Lung microvascular endothelial cell (primary cell): ENCODE results near the gene YDJC. TPM values are rescaled to one million over a fixed set of nuclear protein-coding genes. Genes with fewer than 3 reads are reported as not detected.
"Not testable (repeated sequence)": the region's sequence is repeated elsewhere in the genome, so short reads cannot be mapped to it uniquely, and the experiment has no call there.

ENCODE experiments used
- DNase-seq, 2 donors: peaks; one replicate each; pipeline versions ENCODE4 v3.0.0 to v3.0.0-alpha.2; 2010; ENCODE audit warnings: low read depth in 2 of 2
- total RNA-seq: library from RNA; depleted of rRNA; stranded (reverse); fragments of >200 nt; gene quantifications from 2 replicates; pipeline ENCODE4 v1.2.1, GENCODE V29; 2014

The YDJC gene
- total RNA-seq, 1 donor from 2014 or later: 10.5 TPM

DNA sequence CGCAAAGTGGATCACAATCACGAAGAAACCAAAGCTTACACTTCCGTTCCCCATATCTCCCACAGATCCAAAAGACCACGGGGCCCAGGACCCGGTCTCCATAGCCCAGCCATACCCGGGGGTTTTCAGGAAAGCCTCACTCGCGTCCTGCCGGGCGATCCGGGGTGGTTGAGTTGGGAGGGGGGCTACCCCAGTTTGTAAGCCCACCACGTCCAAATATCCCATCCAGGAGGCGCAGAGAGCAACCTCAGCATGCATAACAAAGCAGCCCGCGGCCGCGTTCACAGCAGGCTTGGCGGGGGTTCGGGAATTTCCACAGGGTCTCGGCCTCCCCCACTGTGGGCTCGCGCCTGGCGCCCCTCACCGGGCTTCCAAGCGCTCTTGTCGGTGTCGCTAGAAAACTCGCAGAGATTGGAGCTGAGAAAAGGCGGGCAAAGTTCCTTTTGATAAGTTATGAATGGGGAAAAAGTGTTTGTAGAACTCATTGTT, 21.7 kb upstream of the YDJC start:
- DNase-seq: no peak

DNA sequence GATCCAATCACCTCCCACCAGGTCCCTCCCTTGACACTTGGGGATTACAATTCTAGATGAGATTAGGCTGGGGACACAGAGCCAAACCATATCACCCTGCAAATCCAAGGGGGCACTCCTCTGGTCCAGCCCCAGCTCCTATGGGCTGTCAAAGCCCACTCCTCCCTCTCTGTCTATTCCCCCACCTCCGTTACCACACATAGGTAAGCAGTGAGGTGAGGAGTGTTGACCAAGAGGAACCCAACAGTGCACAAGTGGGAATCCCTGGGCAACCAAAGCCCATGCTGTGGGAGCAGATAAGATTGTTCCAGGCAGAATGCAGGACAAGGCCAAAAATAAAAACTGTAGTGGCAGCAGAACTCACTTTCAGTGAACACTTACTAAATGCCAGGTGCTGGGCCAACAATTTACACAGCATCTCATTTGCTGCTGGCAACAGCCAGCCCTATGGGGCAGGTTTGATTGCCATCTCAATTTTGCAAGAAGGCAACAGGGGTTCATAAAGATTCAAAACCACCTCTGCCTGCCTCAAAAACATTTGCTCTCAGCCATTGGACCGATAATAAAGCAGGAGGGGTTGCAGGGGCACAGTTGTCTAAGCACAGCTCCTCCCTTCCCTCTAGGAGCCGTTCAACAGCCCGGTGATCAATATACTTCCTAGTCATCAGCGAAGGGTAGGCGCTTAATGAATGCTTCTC, 21.1 kb upstream of the YDJC start:
- DNase-seq: no peak

DNA sequence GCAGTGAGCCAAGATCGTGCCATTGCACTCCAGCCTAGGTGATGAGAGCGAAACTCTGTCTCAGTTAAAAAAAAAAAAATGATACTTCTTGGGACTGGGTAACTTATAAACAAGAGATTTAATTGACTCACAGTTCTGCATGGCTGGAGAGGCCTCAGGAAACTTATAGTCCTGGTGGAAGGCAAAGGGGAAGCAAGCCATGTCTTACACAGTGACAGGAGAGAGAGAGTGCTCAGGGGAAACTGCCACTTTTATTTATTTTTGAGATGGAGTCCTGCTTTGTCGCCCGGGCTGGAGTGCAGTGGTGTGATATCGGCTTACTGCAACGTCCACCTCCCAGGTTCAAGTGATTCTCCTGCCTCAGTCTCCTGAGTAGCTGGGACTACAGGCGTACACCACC, 20.5 kb upstream of the YDJC start:
- no peak for DNase-seq

DNA sequence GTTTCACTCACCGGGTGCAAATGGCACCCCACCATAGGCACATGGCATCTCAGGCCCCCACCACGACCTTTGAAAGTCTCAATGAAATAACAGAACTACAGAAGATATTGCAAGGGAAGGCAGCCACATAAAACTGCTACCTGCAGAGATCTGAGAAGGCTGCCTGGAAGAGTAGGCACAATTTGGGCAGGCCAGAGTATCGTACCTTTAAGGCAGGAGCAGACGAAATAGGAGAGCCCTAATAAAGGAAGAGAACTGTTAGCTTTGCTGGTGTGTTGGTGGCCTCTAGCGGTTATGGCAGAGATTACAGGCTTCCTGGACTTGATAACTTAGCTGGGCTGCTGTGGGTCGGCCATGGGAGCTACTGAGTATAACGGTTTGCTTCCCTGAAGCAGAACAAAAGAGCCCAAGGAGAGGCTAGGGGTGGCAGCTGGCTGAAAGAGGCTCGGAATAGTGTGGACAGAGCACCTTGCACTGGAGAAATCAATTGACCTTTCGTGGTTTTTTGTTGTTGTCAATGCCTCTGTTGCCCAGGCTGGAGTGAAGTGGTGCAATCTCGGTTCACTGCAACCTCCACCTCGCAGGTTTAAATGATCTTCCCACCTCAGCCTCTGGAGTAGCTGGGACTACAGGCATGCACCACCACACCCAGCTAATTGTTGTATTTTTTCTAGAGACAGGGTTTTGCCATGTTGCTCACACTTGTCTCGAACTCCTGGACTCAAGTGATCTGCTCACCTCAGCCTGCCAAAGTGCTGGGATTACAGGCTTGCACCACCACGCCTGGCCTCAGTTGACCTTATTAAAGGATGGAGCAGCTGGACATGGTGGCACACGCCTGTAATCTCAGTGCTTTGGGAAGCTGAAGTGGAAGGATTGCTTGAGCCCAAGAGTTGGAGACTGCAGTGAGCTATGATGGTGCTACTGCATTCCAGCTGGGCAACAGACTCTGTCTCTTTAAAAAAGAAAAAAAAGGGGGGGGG, 17.1 kb upstream of the YDJC start:
- peak; percentile 80 to 86 for DNase-seq

DNA sequence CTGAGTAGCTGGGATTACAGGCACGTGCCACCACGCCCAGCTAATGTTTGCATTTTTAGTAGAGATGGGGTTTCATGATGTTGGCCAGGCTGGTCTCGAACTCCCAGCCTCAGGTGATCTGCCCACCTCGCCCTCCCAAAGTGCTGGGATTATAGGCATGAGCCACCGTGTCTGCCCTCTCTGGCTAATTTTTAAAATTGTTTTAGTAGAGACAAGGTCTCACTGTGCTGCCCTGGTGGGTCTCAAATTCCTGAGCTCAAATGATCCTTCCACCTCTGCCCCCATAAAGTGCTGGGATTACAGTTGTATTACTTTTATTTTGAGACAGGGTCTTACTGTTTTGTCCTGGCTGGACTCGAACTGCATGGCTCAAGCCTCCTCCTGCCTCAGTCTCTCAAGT, 15.7 kb upstream of the YDJC start:
- not testable (repeated sequence) for DNase-seq

DNA sequence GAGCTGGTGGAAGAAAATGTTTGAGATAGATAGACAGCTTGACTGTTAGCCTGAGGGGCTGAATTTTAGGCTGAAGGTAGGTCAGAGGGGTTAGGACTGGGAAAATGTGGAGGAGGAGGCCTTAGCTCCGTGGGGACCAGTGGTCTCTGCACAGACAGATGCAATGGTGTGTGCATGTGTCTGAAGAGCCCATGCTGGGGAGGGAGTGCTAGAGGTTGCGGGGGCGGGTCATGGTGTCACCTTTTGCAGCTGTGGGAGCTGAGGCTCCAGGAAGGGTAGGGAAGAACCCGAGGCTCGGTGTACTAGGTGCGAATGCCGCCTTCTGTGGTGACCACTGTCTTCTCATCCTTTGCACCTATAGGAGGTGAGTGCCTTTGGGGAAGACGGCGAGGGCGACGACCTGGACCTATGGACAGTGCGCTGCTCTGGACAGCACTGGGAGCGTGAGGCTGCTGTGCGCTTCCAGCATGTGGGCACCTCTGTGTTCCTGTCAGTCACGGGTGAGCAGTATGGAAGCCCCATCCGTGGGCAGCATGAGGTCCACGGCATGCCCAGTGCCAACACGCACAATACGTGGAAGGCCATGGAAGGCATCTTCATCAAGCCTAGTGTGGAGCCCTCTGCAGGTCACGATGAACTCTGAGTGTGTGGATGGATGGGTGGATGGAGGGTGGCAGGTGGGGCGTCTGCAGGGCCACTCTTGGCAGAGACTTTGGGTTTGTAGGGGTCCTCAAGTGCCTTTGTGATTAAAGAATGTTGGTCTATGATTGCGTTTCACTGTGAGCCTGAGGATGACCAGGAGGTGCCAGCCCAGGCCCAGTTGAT, 13.9 kb upstream of the YDJC start:
- DNase-seq: no peak

DNA sequence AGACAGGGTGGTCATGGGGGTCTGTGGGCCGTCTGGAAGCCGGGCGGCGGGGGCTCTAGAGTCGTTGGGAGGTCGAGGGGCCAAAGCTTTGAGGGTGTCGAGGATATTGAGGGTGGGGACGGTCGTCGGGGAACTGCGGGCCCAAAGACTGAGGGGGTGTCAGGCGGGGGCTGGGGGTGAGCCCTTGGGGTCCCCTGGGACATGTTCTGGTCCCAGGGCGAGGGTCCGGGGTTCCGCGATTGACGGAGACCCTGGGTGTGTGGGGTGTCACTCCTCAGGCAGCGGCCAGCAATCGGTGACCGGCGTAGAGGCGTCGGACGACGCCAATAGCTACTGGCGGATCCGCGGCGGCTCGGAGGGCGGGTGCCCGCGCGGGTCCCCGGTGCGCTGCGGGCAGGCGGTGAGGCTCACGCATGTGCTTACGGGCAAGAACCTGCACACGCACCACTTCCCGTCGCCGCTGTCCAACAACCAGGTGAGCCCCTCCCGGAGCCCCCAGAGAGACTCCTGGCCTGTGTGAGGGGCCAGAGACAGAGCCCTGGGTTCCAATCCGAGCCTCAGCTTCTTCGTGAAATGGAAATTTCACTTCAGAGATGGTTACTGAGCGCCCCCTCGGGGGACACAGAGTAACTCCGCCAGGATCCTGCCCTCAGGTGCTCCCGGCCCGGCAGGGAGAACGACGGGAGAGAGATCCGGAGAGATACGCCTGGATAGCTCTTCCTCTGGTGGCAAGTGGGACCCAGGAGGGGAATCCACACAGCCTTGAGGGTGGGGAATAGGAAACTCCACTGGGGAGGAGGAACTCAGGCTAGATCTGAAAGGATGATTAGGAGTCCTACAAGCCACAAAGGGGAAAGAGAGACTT, 13.0 kb upstream of the YDJC start:
- peak; percentile 63 to 75 for DNase-seq

DNA sequence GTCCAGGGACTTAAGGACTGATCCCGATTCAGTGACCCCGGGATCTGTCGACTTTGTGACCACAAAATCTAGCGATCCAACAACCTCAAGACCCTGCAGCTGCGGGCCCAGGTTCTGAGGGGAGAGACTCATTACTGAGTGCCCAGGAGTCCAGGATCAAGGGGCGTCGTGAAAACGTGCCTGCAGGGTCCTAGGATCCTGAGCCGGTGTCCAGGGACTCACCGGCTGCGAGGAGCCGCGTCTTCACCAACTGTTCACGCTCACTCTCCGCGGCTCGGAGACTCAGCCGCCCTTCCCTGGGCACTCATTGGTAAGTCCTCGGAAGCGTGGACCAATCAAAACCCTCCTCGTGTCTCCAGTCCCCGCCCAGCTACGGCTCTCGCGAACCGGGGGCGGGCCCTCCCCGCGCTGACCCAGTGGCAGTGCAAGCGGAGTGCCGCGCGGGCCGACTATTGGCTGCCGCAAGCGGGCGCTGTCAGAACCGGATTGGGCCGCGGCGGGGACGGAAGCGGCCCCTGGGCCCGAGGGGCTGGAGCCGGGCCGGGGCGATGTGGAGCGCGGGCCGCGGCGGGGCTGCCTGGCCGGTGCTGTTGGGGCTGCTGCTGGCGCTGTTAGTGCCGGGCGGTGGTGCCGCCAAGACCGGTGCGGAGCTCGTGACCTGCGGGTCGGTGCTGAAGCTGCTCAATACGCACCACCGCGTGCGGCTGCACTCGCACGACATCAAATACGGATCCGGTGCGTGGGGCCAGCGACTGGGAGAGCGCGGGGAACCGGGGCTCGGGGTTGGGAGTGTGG, 12.2 kb upstream of the YDJC start, which contains the start of gene SDF2L1:
Gene SDF2L1 (plus strand): TSS at position 514 of the 795 bp plus-strand sequence. CDS start 35 bp downstream, at position 549.
- DNase-seq: peak; percentile 99

DNA sequence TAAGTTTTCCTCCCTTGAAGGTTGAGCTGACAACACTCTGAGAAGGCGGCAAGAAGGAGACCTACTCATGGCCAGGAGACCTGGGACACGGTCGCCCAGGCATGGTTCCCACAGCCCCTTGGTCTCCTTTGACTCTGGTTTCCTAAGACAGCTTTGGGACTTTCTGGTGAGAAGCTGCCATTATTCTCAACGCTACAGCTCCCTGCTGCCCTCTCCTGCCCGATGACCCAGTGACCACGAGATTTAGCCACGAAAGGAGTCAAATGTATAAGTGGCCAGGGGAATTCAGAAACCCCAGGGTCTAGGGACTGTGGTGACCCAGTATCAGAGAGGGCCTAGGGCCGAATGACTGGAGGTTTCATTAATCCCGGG, 11.6 kb upstream of the YDJC start:
- DNase-seq: peak; percentile 42 to 69

DNA sequence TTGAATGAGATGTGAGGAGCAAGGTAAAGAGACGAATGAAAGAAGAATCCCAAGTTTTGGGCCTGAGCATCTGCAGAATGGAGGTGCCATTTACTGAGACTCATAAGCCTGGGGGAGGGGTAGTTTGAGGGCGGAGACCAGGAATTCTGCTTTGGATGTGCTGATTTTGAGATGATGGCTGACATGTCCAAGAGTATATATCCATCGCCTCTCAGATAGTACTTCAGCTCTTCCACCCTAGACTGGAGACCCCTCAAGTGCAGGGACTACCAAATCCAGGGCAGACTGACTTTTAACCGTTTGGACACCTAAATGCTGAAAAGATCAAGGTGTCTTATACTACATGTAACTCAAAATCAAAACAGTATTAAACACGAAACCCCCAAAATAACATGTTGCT, 11.0 kb upstream of the YDJC start:
- no peak for DNase-seq

DNA sequence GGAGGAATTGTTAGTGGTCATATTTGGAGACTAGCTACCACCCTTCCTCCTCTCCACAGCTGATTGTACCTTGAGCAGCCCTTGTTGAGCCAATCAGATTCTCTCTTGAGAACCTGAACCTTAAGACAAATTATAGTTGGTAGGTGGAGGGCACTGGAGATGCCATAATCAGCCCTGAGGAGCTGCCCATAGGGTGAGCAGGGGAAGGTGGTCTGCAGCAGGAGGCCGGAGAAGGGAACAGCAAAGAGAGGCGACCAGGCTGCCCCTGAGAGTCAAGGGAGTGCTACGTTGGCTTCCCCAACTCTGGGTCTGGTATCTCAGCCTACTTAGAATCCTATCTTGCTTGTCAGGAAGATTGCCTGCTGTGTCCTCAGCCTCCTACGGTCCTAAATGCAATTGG, 9.5 kb upstream of the YDJC start:
- DNase-seq: no peak

DNA sequence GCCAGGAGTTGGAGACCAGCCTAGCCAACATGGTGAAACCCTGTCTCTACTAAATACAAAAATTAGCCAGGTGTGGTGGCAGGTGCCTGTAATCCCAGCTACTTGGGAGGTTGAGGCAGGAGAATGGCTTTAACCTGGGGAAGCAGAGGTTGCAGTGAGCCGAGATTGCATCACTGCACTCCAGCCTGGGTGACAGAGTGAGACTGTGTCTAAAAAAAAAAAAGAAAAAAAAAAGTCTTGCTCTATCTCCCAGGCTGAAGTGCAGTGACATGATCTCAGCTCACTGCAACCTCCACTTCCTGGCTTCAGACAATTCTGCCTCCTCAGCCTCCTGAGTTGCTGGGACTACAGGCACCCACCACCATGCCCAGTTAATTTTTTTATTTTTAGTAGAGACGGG, 7.6 kb upstream of the YDJC start:
- not testable (repeated sequence) for DNase-seq

DNA sequence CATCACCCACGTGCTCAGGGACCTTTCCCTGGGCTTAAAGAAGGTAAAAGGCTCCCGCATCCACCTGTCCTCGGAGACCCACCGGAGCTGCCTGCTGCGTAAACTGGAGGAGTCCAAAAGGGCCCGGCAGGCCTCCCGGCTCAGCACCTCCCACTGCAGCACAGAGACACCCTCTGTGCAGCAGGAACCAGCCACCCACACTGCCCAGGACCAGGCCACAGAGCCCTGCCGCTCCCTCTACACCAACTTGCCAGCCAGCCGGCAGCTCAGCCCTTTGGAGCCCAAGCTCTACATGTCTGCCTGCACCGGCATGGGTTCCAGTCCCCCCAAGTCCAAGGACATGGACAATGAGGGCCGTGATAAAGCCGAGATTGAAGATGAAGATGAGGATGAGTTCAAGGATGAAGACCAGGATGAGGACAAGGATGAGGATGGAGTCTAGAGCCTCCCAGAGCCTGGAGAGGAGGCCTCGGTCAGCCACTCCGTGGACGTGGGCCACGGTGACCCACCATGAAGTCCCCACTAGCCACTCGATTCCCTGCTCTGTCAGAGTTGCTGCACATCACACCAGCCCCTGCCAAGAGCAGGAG, 6.9 kb upstream of the YDJC start:
- DNase-seq: no peak

DNA sequence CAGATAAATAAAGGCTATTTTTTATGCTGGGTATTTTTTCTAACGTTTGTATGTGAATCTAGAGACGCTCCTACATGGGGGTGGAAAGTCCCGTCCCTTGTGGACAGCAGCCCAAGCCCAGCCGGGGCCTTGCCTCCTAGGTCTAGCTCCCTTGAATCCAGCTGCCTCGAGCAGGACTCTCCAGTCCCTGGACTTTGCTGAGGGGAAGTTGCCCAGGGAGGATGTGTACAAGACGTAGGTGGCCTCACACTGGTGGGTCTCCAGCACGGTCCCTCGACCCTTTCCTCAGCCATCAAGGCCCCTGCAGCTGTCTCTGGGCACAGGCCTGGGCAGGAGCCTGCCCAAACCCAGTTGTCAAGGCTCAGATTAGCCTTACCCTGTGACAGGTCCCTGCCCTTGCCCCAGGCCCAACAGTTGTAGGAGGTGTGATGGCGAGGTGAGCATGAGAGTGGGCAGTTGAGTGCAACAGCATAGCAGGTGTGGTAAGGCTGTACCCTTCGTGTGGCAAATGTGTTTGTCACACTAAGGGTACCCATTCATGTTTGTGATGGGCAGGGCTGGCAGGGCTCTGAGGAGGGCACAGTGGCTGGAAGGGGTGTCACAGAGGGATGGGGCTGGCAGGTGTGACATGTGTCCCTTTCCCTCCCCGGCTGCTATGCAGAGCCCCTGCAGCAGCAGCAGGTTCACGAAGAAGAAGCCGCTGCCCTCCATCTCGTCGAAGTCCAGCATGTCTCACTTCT, 6.1 kb upstream of the YDJC start:
- DNase-seq: no peak

DNA sequence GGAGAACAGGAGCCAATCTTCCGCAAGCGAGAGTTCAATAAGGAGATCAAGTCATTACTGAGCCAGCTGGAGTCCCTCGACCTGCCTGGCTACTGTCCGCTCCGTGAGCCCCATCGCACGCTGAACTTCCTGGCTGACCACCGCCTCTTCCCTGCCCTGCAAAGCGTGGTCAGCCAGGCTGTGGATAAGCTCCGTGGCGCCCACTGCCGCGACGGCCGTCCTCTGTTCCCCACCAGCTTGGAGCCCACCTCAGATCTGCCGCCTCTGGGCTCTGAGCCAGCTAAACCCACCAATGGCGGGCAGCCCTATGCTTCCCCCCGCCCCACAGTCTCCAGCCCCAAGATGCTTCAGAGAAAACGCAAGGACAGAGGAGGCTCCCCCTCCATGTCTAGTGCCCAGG, 5.0 kb upstream of the YDJC start:
- DNase-seq: no peak

DNA sequence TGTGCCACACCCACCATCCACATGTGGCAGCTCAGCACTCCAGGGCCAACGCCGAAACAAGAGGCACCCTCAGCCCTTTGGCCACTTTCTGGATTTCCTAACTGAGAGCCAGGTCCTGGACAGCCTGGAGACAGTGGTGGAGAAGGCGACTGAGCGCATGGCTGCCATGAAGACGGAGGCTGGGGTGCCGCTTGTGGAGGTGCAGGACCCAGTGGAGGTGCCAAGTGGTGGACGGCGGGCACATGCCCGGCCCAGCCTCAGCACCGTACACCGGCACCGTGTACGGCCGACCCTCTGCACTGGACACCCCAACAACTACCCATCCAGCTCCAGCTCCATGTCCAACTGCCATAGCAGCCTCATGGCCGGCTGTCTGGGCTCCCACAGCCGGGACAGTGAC, 4.3 kb upstream of the YDJC start:
- DNase-seq: no peak

DNA sequence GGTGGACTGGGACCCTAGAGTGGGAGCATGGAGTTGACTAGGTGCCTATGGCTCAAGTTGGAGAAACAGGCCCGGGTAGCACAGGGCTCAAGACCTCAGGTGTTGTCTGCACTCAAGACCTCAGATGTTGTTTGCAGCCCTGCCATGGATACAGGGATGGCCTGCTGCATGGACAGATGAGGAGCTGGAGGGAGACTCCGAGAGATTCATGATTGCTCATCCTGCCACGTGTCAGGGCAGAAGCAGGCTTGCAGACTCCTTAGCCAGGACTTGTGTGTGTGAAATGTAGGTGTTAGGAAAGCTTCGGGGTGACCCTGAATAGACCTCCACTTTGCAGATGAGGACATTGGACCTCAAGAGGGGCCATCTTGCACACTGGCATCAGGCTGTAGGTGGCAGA, 3.7 kb upstream of the YDJC start:
- DNase-seq: no peak

DNA sequence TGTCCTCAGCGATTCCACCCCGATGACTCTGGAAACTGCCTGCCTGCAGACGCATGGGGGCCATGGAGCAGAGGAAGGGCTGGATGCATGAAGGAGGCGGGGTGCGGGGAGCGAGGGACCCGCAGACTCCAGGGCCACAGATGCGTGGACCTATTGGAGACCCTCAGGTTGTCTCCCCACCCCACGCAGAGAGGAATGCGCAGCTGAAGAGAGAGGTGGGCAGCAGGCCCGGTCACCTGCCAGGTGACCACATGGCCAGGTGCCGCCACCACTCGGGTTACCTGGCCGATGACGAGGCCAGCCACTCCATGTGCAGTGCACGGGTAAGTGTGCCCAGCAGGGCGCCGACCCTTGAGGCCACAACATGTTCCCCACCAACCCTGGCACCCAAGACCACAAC, 3.1 kb upstream of the YDJC start:
- no peak for DNase-seq
